Measurements from ENCODE around the gene HIGD1A.

DNA sequence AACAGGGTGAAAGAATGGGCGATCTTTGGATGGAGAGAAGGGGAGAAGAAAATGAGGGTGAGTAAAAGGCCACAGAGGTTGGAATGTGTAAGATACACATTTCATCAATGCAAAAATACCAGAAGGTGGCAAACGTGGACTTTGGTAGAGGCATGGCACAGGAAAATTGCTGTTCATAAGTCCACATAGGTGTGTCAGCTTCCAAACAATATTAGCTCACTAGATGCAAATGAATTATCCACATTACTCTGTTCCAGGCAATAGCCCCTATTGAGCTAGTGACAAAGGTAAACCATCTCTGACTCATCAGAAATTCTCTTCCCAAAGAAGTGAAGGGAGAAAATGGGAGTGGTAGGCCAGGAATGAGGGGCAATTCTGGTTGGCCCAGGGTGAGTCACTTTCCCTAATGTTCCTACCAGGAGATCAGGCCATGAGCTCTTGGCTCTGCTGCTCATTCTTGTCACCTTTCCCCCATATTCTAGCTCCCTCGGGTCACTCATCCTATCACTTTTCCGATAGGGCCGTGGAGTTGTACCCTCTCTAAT lies 24.9 kb upstream of the HIGD1A start:
- TF ChIP-seq, protein P1, sequence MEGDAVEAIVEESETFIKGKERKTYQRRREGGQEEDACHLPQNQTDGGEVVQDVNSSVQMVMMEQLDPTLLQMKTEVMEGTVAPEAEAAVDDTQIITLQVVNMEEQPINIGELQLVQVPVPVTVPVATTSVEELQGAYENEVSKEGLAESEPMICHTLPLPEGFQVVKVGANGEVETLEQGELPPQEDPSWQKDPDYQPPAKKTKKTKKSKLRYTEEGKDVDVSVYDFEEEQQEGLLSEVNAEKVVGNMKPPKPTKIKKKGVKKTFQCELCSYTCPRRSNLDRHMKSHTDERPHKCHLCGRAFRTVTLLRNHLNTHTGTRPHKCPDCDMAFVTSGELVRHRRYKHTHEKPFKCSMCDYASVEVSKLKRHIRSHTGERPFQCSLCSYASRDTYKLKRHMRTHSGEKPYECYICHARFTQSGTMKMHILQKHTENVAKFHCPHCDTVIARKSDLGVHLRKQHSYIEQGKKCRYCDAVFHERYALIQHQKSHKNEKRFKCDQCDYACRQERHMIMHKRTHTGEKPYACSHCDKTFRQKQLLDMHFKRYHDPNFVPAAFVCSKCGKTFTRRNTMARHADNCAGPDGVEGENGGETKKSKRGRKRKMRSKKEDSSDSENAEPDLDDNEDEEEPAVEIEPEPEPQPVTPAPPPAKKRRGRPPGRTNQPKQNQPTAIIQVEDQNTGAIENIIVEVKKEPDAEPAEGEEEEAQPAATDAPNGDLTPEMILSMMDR (IDR thresholded peaks at IDR 0.05; ENCODE audit: poor library complexity, severe bottlenecking), result no peak
- TF ChIP-seq RAD21 (conservative IDR thresholded peaks at IDR 0.05), result no peak
- TF ChIP-seq EZH2 (IDR thresholded peaks at IDR 0.05; ENCODE audit: borderline replicate concordance, insufficient read depth, low read length, poor library complexity, severe bottlenecking), result no peak
- no peak for TF ChIP-seq TAF1 (IDR thresholded peaks at IDR 0.05; ENCODE audit: low read depth)
- TF ChIP-seq POLR2AphosphoS5 (IDR thresholded peaks at IDR 0.05), result no peak
- no peak for TF ChIP-seq EP300 (conservative IDR thresholded peaks at IDR 0.05; ENCODE audit: poor library complexity, severe bottlenecking)
- TF ChIP-seq, protein P2, sequence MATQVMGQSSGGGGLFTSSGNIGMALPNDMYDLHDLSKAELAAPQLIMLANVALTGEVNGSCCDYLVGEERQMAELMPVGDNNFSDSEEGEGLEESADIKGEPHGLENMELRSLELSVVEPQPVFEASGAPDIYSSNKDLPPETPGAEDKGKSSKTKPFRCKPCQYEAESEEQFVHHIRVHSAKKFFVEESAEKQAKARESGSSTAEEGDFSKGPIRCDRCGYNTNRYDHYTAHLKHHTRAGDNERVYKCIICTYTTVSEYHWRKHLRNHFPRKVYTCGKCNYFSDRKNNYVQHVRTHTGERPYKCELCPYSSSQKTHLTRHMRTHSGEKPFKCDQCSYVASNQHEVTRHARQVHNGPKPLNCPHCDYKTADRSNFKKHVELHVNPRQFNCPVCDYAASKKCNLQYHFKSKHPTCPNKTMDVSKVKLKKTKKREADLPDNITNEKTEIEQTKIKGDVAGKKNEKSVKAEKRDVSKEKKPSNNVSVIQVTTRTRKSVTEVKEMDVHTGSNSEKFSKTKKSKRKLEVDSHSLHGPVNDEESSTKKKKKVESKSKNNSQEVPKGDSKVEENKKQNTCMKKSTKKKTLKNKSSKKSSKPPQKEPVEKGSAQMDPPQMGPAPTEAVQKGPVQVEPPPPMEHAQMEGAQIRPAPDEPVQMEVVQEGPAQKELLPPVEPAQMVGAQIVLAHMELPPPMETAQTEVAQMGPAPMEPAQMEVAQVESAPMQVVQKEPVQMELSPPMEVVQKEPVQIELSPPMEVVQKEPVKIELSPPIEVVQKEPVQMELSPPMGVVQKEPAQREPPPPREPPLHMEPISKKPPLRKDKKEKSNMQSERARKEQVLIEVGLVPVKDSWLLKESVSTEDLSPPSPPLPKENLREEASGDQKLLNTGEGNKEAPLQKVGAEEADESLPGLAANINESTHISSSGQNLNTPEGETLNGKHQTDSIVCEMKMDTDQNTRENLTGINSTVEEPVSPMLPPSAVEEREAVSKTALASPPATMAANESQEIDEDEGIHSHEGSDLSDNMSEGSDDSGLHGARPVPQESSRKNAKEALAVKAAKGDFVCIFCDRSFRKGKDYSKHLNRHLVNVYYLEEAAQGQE (IDR thresholded peaks at IDR 0.05; ENCODE audit: borderline replicate concordance), result no peak

Measured in neural cell (in vitro differentiated cells).